OCI-LY3 (cell line): ENCODE measurements around the gene ABCG8.

Experiments
- H2AFZ ChIP-seq: fragments of 200-600, 300-600 bp; shearing (Covaris generic); 2 replicates; pipeline ENCODE4 v1.6.0; 2014; ENCODE audit warnings: antibody characterized with exemption, low read depth, low read length
- H3K27ac ChIP-seq: fragments of 200-600, 300-600 bp; sonication (generic); 2 replicates; pipeline ENCODE4 v1.5.1; 2014; ENCODE audit warnings: mild to moderate bottlenecking, low read length, moderate library complexity, mixed read lengths
- H3K27me3 ChIP-seq: fragments of 200-600, 300-600 bp; sonication (generic); 2 replicates; pipeline ENCODE4 v1.6.1; 2014; ENCODE audit warnings: low read depth, low read length, mixed read lengths
- H3K36me3 ChIP-seq: fragments of 200-600, 300-600 bp; sonication (generic); replicated peaks from 2 replicates; pipeline ENCODE3; 2014; ENCODE audit warnings: low read depth, low read length, mixed read lengths
- H3K4me1 ChIP-seq: fragments of 300-600, 200-600 bp; sonication (generic); 2 replicates; pipeline ENCODE4 v1.6.1; 2014; ENCODE audit warnings: low read length, mixed read lengths
- H3K4me2 ChIP-seq: fragments of 200-600, 300-600 bp; sonication (generic); 2 replicates; pipeline ENCODE4 v1.6.1; 2014; ENCODE audit warnings: low read length, mixed read lengths
- H3K4me3 ChIP-seq: fragments of 300-600, 200-600 bp; sonication (generic); 2 replicates; pipeline ENCODE4 v1.5.1; 2014; ENCODE audit warnings: antibody characterized with exemption, mild to moderate bottlenecking, low read length, moderate library complexity
- H3K79me2 ChIP-seq: fragments of 300-600, 200-600 bp; shearing (Covaris generic); 2 replicates; pipeline ENCODE4 v1.6.1; 2014; ENCODE audit warnings: mild to moderate bottlenecking, low read length, mixed read lengths
- H3K9ac ChIP-seq: fragments of 300-600, 200-600 bp; shearing (Covaris generic); 2 replicates; pipeline ENCODE4 v1.6.0; 2014; ENCODE audit warnings: mild to moderate bottlenecking, low read length, moderate library complexity
- H3K9me3 ChIP-seq: fragments of 200-600, 300-600 bp; shearing (Covaris generic); 2 replicates; pipeline ENCODE4 v1.6.1; 2014; ENCODE audit warnings: low read length, mixed read lengths; ENCODE audit not compliant: insufficient read depth
- H4K20me1 ChIP-seq: fragments of 200-600, 300-600 bp; sonication (generic); 2 replicates; pipeline ENCODE4 v1.6.1; 2016; ENCODE audit warnings: low read length, mixed read lengths; ENCODE audit not compliant: insufficient read depth
- EZH2phosphoT487 ChIP-seq: fragments of 200-600 bp; shearing (Covaris generic); IDR thresholded peaks from 2 replicates; pipeline ENCODE4 v1.6.1; 2018; ENCODE audit warnings: antibody characterized with exemption, mixed run types, low read depth
- TF ChIP-seq, protein P1 (sequence below): fragments of 200-600, 300-600 bp; sonication (generic); IDR thresholded peaks from 2 replicates; pipeline ENCODE4 v1.5.1; 2014; ENCODE audit warnings: antibody characterized with exemption, low read length, low read depth

ABCG8 gene

DNA sequence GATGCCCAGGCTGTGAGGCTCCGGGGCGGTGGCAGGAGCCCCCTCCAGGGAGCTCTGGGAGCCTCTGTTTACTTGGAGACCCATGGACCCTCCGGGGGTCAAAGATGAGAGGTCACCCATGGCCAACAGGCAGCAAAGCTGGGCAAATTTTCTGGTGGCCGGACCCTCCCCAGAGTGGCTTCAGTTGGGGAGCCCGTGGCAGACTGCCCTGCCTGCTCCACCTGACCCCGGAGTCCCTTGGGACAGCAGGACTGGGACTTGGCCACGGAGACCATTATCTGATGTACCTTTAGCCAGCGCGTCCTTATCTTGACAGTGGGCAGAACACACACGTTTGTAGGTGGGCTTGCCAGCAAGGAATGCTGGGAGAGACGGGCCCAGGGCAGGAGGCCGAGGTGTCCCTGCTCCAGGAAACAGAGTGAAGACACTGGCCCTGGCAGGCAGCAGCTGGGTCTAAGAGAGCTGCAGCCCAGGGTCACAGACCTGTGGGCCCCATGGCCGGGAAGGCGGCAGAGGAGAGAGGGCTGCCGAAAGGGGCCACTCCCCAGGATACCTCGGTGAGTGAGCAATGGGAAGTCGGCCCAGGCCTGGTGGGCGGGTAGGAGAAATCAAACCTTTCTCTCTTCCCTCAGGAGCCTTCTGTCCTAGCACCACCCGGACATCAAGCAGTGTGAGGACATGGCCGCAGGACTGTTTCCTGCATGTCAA, at the start of gene ABCG8, which contains the start of gene ABCG5:
TSS of gene ABCG8 (plus strand) at position 412 of the 708 bp plus-strand sequence. CDS start at position 495, 83 bp downstream.
TSS of gene ABCG5 (minus strand) at position 280 of the 708 bp plus-strand sequence. CDS start at position 120, 160 bp downstream.
- Histone ChIP-seq H2AFZ (no peak within 1 kb of the TSS), H3K36me3 (no peaks in the 10 kb centered on the region), H3K79me2 (no peaks in the 10 kb centered on the region), H3K4me1 (no peaks in the 10 kb centered on the region), H3K9me3 (no peaks in the 10 kb centered on the region), H3K27me3 (no peaks in the 10 kb centered on the region), H4K20me1 (no peaks in the 10 kb centered on the region), H3K9ac (no peak within 1 kb of the TSS), H3K4me2 (no peak within 1 kb of the TSS), H3K27ac (no peak within 1 kb of the TSS), H3K4me3 (no peak within 1 kb of the TSS)
- TF ChIP-seq, protein P1, sequence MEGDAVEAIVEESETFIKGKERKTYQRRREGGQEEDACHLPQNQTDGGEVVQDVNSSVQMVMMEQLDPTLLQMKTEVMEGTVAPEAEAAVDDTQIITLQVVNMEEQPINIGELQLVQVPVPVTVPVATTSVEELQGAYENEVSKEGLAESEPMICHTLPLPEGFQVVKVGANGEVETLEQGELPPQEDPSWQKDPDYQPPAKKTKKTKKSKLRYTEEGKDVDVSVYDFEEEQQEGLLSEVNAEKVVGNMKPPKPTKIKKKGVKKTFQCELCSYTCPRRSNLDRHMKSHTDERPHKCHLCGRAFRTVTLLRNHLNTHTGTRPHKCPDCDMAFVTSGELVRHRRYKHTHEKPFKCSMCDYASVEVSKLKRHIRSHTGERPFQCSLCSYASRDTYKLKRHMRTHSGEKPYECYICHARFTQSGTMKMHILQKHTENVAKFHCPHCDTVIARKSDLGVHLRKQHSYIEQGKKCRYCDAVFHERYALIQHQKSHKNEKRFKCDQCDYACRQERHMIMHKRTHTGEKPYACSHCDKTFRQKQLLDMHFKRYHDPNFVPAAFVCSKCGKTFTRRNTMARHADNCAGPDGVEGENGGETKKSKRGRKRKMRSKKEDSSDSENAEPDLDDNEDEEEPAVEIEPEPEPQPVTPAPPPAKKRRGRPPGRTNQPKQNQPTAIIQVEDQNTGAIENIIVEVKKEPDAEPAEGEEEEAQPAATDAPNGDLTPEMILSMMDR = no peak
- no peak for TF ChIP-seq EZH2phosphoT487

DNA sequence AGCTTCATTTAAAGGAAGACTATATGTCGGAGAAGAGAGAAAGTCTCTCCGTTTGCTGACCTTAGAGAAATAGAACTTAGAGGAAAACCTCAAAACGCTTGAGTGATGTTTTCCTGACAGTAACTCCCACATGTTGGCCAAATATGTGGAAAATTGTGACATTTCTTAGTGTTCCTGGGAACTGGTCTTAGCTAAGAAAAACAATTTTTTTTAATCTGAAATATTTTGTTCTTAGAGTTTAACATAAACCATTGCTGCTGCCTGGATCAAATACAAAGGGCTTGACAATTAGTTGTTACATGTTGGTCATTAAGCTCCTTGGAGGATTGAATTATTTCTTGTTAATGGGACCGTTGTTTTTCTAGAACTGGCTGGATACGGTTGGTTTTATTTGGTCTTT, 48.6 kb upstream of the ABCG8 start:
- peaks cover 2% of the 10 kb centered on the region; the same call in 1 of the 2 replicates for H3K4me1 ChIP-seq
- H3K27me3 ChIP-seq = no peaks in the 10 kb centered on the region
- no peak overlapping the region for H3K9ac ChIP-seq
- H3K79me2 ChIP-seq = no peaks in the 10 kb centered on the region
- H3K36me3 ChIP-seq = no peaks in the 10 kb centered on the region
- H4K20me1 ChIP-seq = no peaks in the 10 kb centered on the region
- no peak overlapping the region for H3K27ac ChIP-seq
- H2AFZ ChIP-seq = no peak overlapping the region
- TF ChIP-seq, protein P1 = no peak
- no peak for TF ChIP-seq EZH2phosphoT487
- no peak overlapping the region for H3K4me3 ChIP-seq
- H3K9me3 ChIP-seq = no peaks in the 10 kb centered on the region
- no peak overlapping the region for H3K4me2 ChIP-seq

DNA sequence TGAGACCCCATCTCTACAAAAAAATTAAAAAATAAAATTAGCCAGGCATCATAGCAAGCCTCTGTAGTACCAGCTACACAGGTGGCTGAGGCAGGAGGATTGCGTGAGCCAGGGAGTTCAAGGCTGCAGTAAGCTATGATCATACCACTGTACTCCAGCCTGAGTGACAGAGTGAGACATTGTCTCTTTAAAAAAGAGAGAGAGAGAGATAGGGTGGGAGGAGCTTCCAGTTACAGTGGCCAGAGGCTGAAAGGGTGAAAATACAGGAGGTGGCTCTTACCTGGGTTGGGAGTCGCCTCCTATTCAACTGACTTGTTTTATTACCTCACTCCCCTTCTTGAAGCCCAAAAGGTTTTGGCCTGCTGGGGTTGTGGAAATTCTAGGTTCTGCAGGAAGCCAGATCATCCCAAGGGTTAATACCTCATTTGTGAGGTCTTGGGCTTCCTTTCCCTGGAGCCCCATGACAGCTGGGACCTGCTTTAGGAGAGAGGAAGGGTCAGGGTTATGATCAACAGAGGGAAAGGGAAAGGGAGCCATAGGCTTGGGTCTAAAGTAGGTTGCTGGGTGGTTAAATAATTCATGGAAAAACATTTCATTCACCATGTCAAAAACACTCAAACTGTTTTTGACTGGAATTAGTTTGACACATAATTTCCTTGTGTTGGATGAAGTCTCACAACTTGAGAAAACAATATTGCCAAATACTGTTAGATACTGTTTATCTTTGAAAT, 47.6 kb upstream of the ABCG8 start:
- no peaks in the 10 kb centered on the region for H3K9me3 ChIP-seq
- no peak overlapping the region for H3K27ac ChIP-seq
- H3K27me3 ChIP-seq = no peaks in the 10 kb centered on the region
- no peaks in the 10 kb centered on the region for H3K79me2 ChIP-seq
- no peaks in the 10 kb centered on the region for H3K36me3 ChIP-seq
- TF ChIP-seq, protein P1 = no peak
- TF ChIP-seq EZH2phosphoT487 = no peak
- H2AFZ ChIP-seq = no peak overlapping the region
- no peak overlapping the region for H3K4me3 ChIP-seq
- no peaks in the 10 kb centered on the region for H4K20me1 ChIP-seq
- no peak overlapping the region for H3K9ac ChIP-seq
- no peaks in the 10 kb centered on the region for H3K4me1 ChIP-seq
- no peak overlapping the region for H3K4me2 ChIP-seq

DNA sequence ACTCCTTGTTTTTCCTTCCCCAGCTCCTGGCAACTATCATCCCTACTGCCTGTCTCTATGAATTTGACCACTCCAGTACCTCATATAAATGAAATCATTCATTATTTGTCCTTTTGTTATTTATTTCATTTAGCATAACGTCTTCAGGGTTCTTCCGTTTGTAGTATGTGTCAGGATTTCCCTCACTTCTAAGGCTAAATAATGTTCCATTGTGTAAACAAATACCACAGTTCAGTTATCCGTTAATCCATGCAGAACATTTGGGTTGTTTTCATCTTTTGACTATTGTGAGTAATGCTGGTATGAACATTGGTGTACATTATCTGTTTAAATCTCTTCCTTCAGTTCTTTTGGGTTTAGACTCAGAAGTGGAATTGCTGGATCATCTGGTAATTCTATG, 46.1 kb upstream of the ABCG8 start:
- Histone ChIP-seq H3K9ac (no peak overlapping the region), H3K36me3 (no peaks in the 10 kb centered on the region), H3K79me2 (no peaks in the 10 kb centered on the region), H3K27ac (no peak overlapping the region), H2AFZ (no peak overlapping the region), H3K9me3 (no peaks in the 10 kb centered on the region), H3K27me3 (no peaks in the 10 kb centered on the region), H3K4me3 (no peak overlapping the region), H3K4me2 (no peak overlapping the region), H4K20me1 (no peaks in the 10 kb centered on the region), H3K4me1 (no peaks in the 10 kb centered on the region)
- TF ChIP-seq, protein P1 = no peak
- no peak for TF ChIP-seq EZH2phosphoT487
